Measurements from ENCODE around the gene ARSA. TPM values are rescaled to one million over a fixed set of nuclear protein-coding genes. Genes with fewer than 3 reads are reported as not detected.

The ARSA gene
- total RNA-seq, 4 donors from 2014 or later: 81.2 to 253 (median 99.1) TPM

DNA sequence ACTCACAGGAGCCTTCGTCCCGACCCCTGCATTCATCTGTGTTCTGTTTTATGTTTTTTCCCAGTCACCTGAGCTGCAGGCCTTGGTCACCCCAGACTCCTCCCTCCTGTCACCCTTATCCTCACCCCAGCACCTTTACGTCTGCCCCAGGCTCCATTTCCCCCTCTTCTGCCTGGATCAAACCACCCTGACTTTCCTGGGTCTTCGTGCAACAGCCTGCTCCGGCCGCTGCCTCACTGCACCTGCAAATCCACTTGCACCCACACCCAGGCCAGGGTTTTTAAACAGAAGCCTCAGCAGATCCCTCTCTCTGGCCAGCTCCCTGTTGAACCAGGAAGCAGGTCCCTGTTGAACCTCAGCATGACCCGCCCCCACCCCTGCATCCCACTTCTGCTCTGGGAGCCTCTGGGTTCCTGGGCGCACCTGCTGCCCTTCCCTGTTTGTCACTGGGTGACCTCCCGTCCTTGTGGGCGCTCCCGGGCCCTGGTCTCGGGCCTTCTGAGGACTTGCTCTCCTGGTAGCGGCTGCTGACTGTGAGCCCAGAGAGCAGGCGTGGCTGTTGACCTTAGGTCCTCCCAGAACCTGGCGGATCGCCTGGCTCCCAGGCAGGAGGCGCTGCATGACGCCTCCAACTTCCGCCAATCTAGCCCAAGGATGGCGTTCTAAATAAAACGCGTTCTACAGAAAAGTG lies 14.5 kb downstream of the ARSA start:
- no peak overlapping the region for H3K4me3 ChIP-seq
- no peak for TF ChIP-seq EP300 (IDR thresholded peaks at IDR 0.05; ENCODE audit: low read depth)
- TF ChIP-seq POLR2A (IDR thresholded peaks at IDR 0.05): peak; percentile 71
- peak; percentile 58 to 78 (median 66) for TF ChIP-seq POLR2AphosphoS5 (IDR thresholded peaks at IDR 0.05)
- TF ChIP-seq, protein P1, sequence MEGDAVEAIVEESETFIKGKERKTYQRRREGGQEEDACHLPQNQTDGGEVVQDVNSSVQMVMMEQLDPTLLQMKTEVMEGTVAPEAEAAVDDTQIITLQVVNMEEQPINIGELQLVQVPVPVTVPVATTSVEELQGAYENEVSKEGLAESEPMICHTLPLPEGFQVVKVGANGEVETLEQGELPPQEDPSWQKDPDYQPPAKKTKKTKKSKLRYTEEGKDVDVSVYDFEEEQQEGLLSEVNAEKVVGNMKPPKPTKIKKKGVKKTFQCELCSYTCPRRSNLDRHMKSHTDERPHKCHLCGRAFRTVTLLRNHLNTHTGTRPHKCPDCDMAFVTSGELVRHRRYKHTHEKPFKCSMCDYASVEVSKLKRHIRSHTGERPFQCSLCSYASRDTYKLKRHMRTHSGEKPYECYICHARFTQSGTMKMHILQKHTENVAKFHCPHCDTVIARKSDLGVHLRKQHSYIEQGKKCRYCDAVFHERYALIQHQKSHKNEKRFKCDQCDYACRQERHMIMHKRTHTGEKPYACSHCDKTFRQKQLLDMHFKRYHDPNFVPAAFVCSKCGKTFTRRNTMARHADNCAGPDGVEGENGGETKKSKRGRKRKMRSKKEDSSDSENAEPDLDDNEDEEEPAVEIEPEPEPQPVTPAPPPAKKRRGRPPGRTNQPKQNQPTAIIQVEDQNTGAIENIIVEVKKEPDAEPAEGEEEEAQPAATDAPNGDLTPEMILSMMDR (IDR thresholded peaks at IDR 0.05): peak in 1 of 5 experiments; percentile 12
- 48 to 62% methylated on average over 10 to 22 of the region's 22 CpGs for whole genome bisulfite sequencing, 2 donors (ENCODE audit: low coverage in 1 of 2)
- in situ Hi-C loops (cut with MboI; ENCODE audit: low pct_ligation_motif_present in 1 of 4, low pct_unique_long_range_greater_than_20kb in 1 of 4, low sequenced_read_pairs in 3 of 4) (no loop called here), intact Hi-C loops (cut with DNase I; ENCODE audit: low total_unique reads) (no loop called here)
- peak; percentile 89 for DNase-seq
- H3K27ac ChIP-seq: peak overlapping the region; percentile 76 to 84 (median 80)
- H3K27me3 ChIP-seq: peaks cover 11% of the 10 kb centered on the region
- H3K4me1 ChIP-seq: peaks cover 6 to 14% (median 9%) of the 10 kb centered on the region in 4 donors
- H3K9me3 ChIP-seq: no peaks in the 10 kb centered on the region
- H3K36me3 ChIP-seq: no peaks in the 10 kb centered on the region

DNA sequence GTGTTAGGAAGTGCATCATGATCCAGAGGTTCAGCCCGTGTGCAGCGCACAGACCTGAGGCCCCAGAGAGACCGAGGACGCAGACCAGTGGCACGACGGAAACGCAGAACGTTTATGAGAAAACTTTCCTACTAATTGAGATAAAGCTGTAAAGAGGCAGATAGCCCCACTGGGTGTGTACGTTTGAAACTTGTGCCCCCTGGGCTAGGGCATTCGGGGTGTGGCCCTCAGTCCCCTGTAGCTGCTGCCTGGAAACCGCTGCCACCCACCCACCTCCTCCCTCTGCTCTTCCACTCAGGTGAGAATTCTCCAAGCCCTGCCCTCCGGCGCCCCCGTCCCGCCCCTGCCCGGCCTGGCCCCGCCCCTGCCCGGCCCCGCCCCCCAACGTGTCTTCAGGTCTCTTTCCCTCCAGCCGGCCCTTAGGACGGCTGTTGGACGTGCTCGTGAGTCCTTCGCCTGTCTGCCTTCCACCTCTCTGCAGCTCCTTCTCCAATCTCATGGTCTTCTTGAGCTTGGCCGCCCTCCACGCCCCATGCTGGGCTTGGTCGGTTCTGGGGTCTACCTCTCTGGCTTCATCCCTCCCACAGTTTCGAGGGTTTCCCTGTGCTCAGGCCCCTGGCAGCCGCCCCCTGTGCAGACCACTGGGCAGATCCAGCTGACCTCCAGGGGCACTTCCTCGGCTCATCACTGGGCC lies 15.3 kb downstream of the ARSA start:
- WGBS, 2 donors (ENCODE audit: low coverage in 1 of 2): 30 to 60% methylated on average over 3 to 31 of the region's 31 CpGs
- H3K36me3 ChIP-seq: no peaks in the 10 kb centered on the region
- TF ChIP-seq POLR2AphosphoS5 (IDR thresholded peaks at IDR 0.05): no peak
- TF ChIP-seq, protein P1 (IDR thresholded peaks at IDR 0.05): no peak
- TF ChIP-seq POLR2A (IDR thresholded peaks at IDR 0.05): no peak
- TF ChIP-seq EP300 (IDR thresholded peaks at IDR 0.05; ENCODE audit: low read depth): no peak
- peak; percentile 72 for DNase-seq
- H3K4me1 ChIP-seq: peaks cover 6 to 14% (median 9%) of the 10 kb centered on the region in 4 donors
- H3K27ac ChIP-seq: peak overlapping the region; percentile 76 to 84 (median 80)
- H3K9me3 ChIP-seq: no peaks in the 10 kb centered on the region
- in situ Hi-C loops (cut with MboI; ENCODE audit: low pct_ligation_motif_present in 1 of 4, low pct_unique_long_range_greater_than_20kb in 1 of 4, low sequenced_read_pairs in 3 of 4): no loop called here
- intact Hi-C loops (cut with DNase I; ENCODE audit: low total_unique reads): no loop called here
- H3K27me3 ChIP-seq: peaks cover 15% of the 10 kb centered on the region
- H3K4me3 ChIP-seq: no peak overlapping the region

DNA sequence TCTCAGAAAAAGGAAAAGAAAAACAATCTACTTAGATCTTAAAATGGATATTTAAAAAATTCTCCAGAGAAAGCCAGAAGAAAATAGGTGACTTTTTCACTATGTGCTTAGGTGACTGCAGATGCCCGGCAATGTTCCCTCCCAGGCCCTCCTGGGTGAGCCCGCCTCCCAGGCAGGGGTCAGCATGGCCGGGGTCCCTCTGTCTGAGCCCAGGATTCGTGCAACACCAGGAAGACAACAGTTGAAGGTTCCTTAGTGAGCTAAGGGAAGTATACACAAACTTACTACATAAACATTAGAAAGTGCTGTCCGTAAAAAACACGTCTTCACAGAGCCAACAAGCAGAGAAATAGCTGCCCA lies 15.8 kb downstream of the ARSA start:
- Histone ChIP-seq H3K27me3 (peaks cover 20% of the 10 kb centered on the region), H3K27ac (peak overlapping the region in 3 of 4 donors; percentile 78 to 84 (median 82))

More for the DNA sequence above, 15.8 kb downstream of the ARSA start:
- no peaks in the 10 kb centered on the region for H3K9me3 ChIP-seq
- no peaks in the 10 kb centered on the region for H3K36me3 ChIP-seq
- WGBS, 2 donors (ENCODE audit: low coverage in 1 of 2): 0 to 39% methylated on average over 1 to 6 of the region's 6 CpGs
- intact Hi-C loops (cut with DNase I; ENCODE audit: low total_unique reads): no loop called here
- H3K4me1 ChIP-seq: peaks cover 6 to 14% (median 9%) of the 10 kb centered on the region in 4 donors
- TF ChIP-seq POLR2A (IDR thresholded peaks at IDR 0.05) (no peak), EP300 (IDR thresholded peaks at IDR 0.05; ENCODE audit: low read depth) (no peak), POLR2AphosphoS5 (IDR thresholded peaks at IDR 0.05) (no peak)
- TF ChIP-seq, protein P1 (IDR thresholded peaks at IDR 0.05): no peak
- in situ Hi-C loops (cut with MboI; ENCODE audit: low pct_ligation_motif_present in 1 of 4, low pct_unique_long_range_greater_than_20kb in 1 of 4, low sequenced_read_pairs in 3 of 4): no loop called here
- H3K4me3 ChIP-seq: no peak overlapping the region
- no peak for DNase-seq

Data from transverse colon (tissue), 4 donors.